ENCODE results near the gene KRT74.

Gene KRT74

GRCh38 chr12:52519826-52520662, 53.6 kb downstream of the KRT74 start, which contains the start of gene KRT5:
TSS of gene KRT5 (minus strand) at chr12:52520394. CDS start at chr12:52520296, 98 bp downstream.
- no peak for ATAC-seq (replicated peaks)
- Mint-ChIP-seq H3K9me3 (no peaks in the 10 kb centered on the region), H3K27ac (peak within 1 kb of the TSS; percentile 11), H3K27me3 (peaks cover 3 to 5% of the 10 kb centered on the region in 2 donors), H3K4me1 (no peaks in the 10 kb centered on the region), H3K4me3 (no peak within 1 kb of the TSS), H3K36me3 (no peaks in the 10 kb centered on the region)
- no peak for DNase-seq

GRCh38 chr12:52519387-52519703, 54.3 kb downstream of the KRT74 start:
- no peaks in the 10 kb centered on the region for H3K9me3 Mint-ChIP-seq
- no peak overlapping the region for H3K4me3 Mint-ChIP-seq
- no peak for DNase-seq
- no peaks in the 10 kb centered on the region for H3K36me3 Mint-ChIP-seq
- H3K27ac Mint-ChIP-seq, result peak overlapping the region; percentile 11
- peaks cover 4 to 5% of the 10 kb centered on the region in 2 donors for H3K27me3 Mint-ChIP-seq
- H3K4me1 Mint-ChIP-seq, result no peaks in the 10 kb centered on the region
- no peak for ATAC-seq (replicated peaks)

- Mint-ChIP-seq H3K4me3 (no peak overlapping the region), H3K4me1 (no peaks in the 10 kb centered on the region), H3K27me3 (peaks cover 4 to 5% of the 10 kb centered on the region in 2 donors), H3K9me3 (no peaks in the 10 kb centered on the region), H3K27ac (no peak overlapping the region), H3K36me3 (no peaks in the 10 kb centered on the region)
- DNase-seq (no peak), ATAC-seq (replicated peaks) (no peak)
Observed at GRCh38 chr12:52518574-52519386, 54.9 kb downstream of the KRT74 start.

GRCh38 chr12:52517888-52518287, 55.8 kb downstream of the KRT74 start:
- Mint-ChIP-seq H3K4me1 (no peaks in the 10 kb centered on the region), H3K4me3 (no peak overlapping the region), H3K9me3 (no peaks in the 10 kb centered on the region), H3K27me3 (peaks cover 4 to 5% of the 10 kb centered on the region in 2 donors), H3K36me3 (no peaks in the 10 kb centered on the region), H3K27ac (no peak overlapping the region)
- DNase-seq (no peak), ATAC-seq (replicated peaks) (no peak)

GRCh38 chr12:52517005-52517835, 56.4 kb downstream of the KRT74 start:
- Mint-ChIP-seq H3K9me3 (no peaks in the 10 kb centered on the region), H3K27ac (no peak overlapping the region), H3K27me3 (peaks cover 0 to 4% of the 10 kb centered on the region in 2 donors), H3K4me3 (no peak overlapping the region), H3K4me1 (no peaks in the 10 kb centered on the region), H3K36me3 (no peaks in the 10 kb centered on the region)
- DNase-seq, result no peak
- no peak for ATAC-seq (replicated peaks)

GRCh38 chr12:52515927-52516831, 57.5 kb downstream of the KRT74 start:
- ATAC-seq (replicated peaks) (no peak), DNase-seq (no peak)
- Mint-ChIP-seq H3K4me1 (no peaks in the 10 kb centered on the region), H3K9me3 (peaks cover 4% of the 10 kb centered on the region in 2 donors), H3K4me3 (no peak overlapping the region), H3K27me3 (peaks cover 0 to 4% of the 10 kb centered on the region in 2 donors), H3K27ac (no peak overlapping the region), H3K36me3 (no peaks in the 10 kb centered on the region)
